ENCODE results near the gene GRK1. TPM values are rescaled to one million over a fixed set of nuclear protein-coding genes. Genes with fewer than 3 reads are reported as not detected.
"Not testable (repeated sequence)": the region's sequence is repeated elsewhere in the genome, so short reads cannot be mapped to it uniquely, and the experiment has no call there.

GRK1 gene
- total and polyA plus RNA-seq, 10 donors: not detected

DNA sequence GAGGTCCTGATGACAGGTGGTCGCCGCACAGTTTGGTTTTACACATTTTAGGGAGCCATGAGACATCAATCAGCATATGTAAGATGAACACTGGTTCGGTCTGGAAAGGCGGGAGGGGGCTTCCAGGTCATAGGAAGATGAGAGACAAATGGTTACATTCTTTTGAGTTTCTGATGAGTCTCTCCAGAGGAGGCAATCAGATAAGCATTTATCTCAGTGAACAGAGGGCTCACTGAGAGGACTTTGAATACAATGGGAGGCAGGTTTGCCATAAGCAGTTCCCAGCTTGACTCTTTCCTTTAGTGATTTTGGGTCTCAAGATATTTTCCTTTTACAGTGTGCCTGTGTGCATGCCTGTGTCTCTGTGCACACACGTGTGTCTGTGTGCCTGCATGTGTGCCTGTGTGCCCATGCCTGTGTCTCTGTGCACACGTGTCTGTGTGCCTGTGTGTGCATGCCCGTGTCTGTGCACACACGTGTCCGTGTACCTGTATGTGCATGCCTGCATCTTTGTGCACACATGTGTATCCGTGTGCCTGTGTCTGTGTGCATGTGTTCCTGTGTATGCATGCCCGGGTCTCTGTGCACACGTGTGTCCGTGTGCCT, 56.5 kb downstream of the GRK1 start:
- H3K4me3 ChIP-seq: no peak overlapping the region
- H3K27ac ChIP-seq: no peak overlapping the region
- no peaks in the 10 kb centered on the region for H3K36me3 ChIP-seq
- peaks cover 0 to 20% (median 4%) of the 10 kb centered on the region in 8 donors for H3K9me3 ChIP-seq
- WGBS, 5 donors: 83 to 92% (median 84%) methylated on average over 13 of the region's 13 CpGs
- no peak for TF ChIP-seq POLR2A (IDR thresholded peaks at IDR 0.05)
- TF ChIP-seq, protein P1, sequence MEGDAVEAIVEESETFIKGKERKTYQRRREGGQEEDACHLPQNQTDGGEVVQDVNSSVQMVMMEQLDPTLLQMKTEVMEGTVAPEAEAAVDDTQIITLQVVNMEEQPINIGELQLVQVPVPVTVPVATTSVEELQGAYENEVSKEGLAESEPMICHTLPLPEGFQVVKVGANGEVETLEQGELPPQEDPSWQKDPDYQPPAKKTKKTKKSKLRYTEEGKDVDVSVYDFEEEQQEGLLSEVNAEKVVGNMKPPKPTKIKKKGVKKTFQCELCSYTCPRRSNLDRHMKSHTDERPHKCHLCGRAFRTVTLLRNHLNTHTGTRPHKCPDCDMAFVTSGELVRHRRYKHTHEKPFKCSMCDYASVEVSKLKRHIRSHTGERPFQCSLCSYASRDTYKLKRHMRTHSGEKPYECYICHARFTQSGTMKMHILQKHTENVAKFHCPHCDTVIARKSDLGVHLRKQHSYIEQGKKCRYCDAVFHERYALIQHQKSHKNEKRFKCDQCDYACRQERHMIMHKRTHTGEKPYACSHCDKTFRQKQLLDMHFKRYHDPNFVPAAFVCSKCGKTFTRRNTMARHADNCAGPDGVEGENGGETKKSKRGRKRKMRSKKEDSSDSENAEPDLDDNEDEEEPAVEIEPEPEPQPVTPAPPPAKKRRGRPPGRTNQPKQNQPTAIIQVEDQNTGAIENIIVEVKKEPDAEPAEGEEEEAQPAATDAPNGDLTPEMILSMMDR (IDR thresholded peaks at IDR 0.05 in 8 of 11, conservative IDR thresholded peaks at IDR 0.05 in 3 of 11): no peak
- TF ChIP-seq POLR2AphosphoS5 (IDR thresholded peaks at IDR 0.05): no peak
- peak; percentile 44 for DNase-seq
- peaks cover 0 to 22% (median 7%) of the 10 kb centered on the region in 6 donors for H3K4me1 ChIP-seq
- peaks cover 0 to 3% (median 0%) of the 10 kb centered on the region in 7 donors for H3K27me3 ChIP-seq (replicated peaks in 1 of 7)
- intact Hi-C loops (cut with DNase I; ENCODE audit: low total_unique reads): no loop called here

- intact Hi-C loops (cut with DNase I; ENCODE audit: low total_unique reads): no loop called here
- peak overlapping the region in 6 of 8 donors; percentile 44 to 80 (median 70) for H3K27ac ChIP-seq
- peaks cover 0 to 23% (median 4%) of the 10 kb centered on the region in 8 donors for H3K9me3 ChIP-seq
- peak overlapping the region in 3 of 8 donors; percentile 47 to 74 (median 51) for H3K4me3 ChIP-seq
- no peak for TF ChIP-seq POLR2A (IDR thresholded peaks at IDR 0.05)
- TF ChIP-seq, protein P1 (IDR thresholded peaks at IDR 0.05 in 8 of 11, conservative IDR thresholded peaks at IDR 0.05 in 3 of 11): no peak
- TF ChIP-seq POLR2AphosphoS5 (IDR thresholded peaks at IDR 0.05): no peak
- no peaks in the 10 kb centered on the region for H3K36me3 ChIP-seq
- H3K4me1 ChIP-seq: peaks cover 0 to 22% (median 7%) of the 10 kb centered on the region in 6 donors
- H3K27me3 ChIP-seq (replicated peaks in 1 of 7): peaks cover 0 to 8% (median 2%) of the 10 kb centered on the region in 7 donors
- 78 to 82% (median 80%) methylated on average over 30 of the region's 30 CpGs for WGBS, 5 donors
- peak; percentile 78 for DNase-seq
Measured at GRCh38 chr13:113724016-113724758, 57.2 kb downstream of the GRK1 start.

DNA sequence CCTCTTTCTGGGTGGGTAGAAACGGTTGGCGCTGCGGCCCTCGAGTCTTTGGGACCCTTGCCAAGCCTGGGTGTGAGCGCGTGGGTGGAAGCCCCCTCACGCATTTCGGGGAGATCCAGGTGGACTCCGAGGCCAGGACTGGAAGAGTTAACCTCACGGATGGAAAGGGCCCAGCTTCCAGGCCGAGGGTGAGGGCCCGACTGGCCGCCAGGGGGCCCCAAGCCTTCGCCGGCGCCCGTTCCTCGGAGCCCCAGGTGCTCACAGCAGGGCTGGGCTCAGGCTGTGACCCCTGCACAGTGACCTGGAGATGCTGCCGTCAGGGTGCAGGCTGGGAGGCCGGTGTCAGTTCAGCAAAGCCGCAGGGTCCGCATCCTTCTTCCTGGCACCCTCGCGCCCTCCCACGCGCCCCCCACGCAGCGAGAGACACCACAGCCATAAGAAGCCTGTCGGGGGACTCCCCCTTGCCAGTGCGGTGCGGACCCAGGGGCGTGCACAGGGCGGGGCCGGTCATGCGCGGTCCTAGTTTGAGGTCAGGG, 57.8 kb downstream of the GRK1 start:
- Histone ChIP-seq H3K4me3 (peak overlapping the region; percentile 28 to 74 (median 44)), H3K27me3 (replicated peaks in 1 of 7) (peaks cover 0 to 15% (median 5%) of the 10 kb centered on the region in 7 donors), H3K4me1 (peaks cover 0 to 22% (median 7%) of the 10 kb centered on the region in 6 donors), H3K36me3 (no peaks in the 10 kb centered on the region), H3K9me3 (peaks cover 0 to 23% (median 4%) of the 10 kb centered on the region in 8 donors), H3K27ac (peak overlapping the region in 6 of 8 donors; percentile 44 to 80 (median 70))
- 3 to 4% (median 3%) methylated on average over 13 to 36 of the region's 36 CpGs for WGBS, 5 donors
- intact Hi-C loops (cut with DNase I; ENCODE audit: low total_unique reads): no loop called here
- DNase-seq: peak; percentile 94
- TF ChIP-seq POLR2A (IDR thresholded peaks at IDR 0.05): no peak
- TF ChIP-seq POLR2AphosphoS5 (IDR thresholded peaks at IDR 0.05): peak in 2 of 3 donors; percentile 45 to 73
- TF ChIP-seq, protein P1 (IDR thresholded peaks at IDR 0.05 in 8 of 11, conservative IDR thresholded peaks at IDR 0.05 in 3 of 11): peak; percentile 78 to 92 (median 84)

DNA sequence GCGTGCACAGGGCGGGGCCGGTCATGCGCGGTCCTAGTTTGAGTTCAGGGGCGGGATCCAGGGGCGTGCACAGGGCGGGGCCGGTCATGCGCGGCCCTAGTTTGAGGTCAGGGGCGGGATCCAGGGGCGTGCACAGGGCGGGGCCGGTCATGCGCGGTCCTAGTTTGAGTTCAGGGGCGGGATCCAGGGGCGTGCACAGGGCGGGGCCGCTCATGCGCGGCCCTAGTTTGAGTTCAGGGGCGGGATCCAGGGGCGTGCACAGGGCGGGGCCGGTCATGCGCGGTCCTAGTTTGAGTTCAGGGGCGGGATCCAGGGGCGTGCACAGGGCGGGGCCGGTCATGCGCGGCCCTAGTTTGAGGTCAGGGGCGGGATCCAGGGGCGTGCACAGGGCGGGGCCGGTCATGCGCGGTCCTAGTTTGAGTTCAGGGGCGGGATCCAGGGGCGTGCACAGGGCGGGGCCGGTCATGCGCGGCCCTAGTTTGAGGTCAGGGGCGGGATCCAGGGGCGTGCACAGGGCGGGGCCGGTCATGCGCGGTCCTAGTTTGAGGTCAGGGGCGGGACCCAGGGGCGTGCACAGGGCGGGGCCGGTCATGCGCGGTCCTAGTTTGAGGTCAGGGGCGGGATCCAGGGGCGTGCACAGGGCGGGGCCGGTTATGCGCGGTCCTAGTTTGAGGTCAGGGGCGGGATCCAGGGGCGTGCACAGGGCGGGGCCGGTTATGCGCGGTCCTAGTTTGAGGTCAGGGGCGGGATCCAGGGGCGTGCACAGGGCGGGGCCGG, 58.5 kb downstream of the GRK1 start:
- intact Hi-C loops (cut with DNase I; ENCODE audit: low total_unique reads); H3K36me3 ChIP-seq: not testable (repeated sequence)
- 0 to 7% (median 0%) methylated on average over 1 to 54 of the region's 75 CpGs; no CpG with 5 or more reads in 2 of the 5 donors for WGBS, 5 donors
- peaks cover 0 to 23% (median 4%) of the 10 kb centered on the region in 8 donors for H3K9me3 ChIP-seq
- DNase-seq: peak; percentile 66
- H3K27me3 ChIP-seq (replicated peaks in 1 of 7): peaks cover 0 to 21% (median 5%) of the 10 kb centered on the region in 7 donors
- H3K27ac ChIP-seq: peak overlapping the region in 4 of 8 donors; percentile 69 to 80 (median 74)
- H3K4me3 ChIP-seq: peak overlapping the region in 7 of 8 donors; percentile 30 to 74 (median 45)
- H3K4me1 ChIP-seq: peaks cover 0 to 22% (median 7%) of the 10 kb centered on the region in 6 donors

- H3K9me3 ChIP-seq: peaks cover 0 to 23% (median 4%) of the 10 kb centered on the region in 8 donors
- H3K4me3 ChIP-seq: peak overlapping the region in 3 of 8 donors; percentile 19 to 45 (median 30)
- H3K4me1 ChIP-seq: peaks cover 0 to 22% (median 7%) of the 10 kb centered on the region in 6 donors
- 26 to 64% (median 36%) methylated on average over 12 to 36 of the region's 54 CpGs; no CpG with 5 or more reads in 1 of the 5 donors for WGBS, 5 donors
- peak; percentile 89 for DNase-seq
- H3K36me3 ChIP-seq; intact Hi-C loops (cut with DNase I; ENCODE audit: low total_unique reads): not testable (repeated sequence)
- H3K27ac ChIP-seq: peak overlapping the region in 4 of 8 donors; percentile 30 to 71 (median 47)
- peaks cover 0 to 29% (median 5%) of the 10 kb centered on the region in 7 donors for H3K27me3 ChIP-seq (replicated peaks in 1 of 7)
Measured at GRCh38 chr13:113726106-113726821, 59.2 kb downstream of the GRK1 start.
